ENCODE results near the gene BRD7.
"Not testable (repeated sequence)": the region's sequence is repeated elsewhere in the genome, so short reads cannot be mapped to it uniquely, and the experiment has no call there.

Gene BRD7

DNA sequence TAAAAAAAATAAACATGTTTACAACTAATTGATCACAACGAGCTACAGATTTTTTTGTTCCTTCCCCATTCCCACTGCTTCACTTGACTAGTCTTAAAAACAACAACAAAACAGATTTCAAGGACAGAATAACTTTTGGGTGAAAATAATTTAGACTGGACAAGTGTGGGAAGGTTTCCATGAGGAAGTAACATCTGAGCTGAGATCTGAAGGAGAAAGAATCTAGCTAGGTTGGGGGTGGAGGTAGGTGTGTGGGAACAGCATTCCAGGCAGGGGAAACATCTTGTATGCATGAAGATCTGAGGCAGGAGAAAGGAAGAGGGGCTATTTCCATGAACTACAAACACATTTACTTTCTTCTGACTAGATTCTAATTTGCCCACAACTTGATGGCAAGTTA is 9.2 kb downstream of the BRD7 start:
- Histone ChIP-seq H3K27ac (no peak overlapping the region), H3K36me3 (ENCODE audit: insufficient read depth, low read length) (peaks cover 48% of the 10 kb centered on the region; the same call in 1 of the 2 replicates), H3K9me3 (ENCODE audit: low read depth, low read length) (no peaks in the 10 kb centered on the region), H3K4me3 (no peak overlapping the region), H3K9ac (ENCODE audit: insufficient read length) (no peak overlapping the region)
- DNase-seq (ENCODE audit: low read depth, low spot score): no peak
- no peak for TF ChIP-seq FOXP2 (optimal IDR thresholded peaks at IDR 0.05; ENCODE audit: control extremely low read depth, extremely low read length, insufficient read depth)
- TF ChIP-seq EZH2 (IDR thresholded peaks at IDR 0.05): no peak
- no peak for TF ChIP-seq POLR2AphosphoS5 (IDR thresholded peaks at IDR 0.05; ENCODE audit: borderline replicate concordance, low read depth, low read length)

DNA sequence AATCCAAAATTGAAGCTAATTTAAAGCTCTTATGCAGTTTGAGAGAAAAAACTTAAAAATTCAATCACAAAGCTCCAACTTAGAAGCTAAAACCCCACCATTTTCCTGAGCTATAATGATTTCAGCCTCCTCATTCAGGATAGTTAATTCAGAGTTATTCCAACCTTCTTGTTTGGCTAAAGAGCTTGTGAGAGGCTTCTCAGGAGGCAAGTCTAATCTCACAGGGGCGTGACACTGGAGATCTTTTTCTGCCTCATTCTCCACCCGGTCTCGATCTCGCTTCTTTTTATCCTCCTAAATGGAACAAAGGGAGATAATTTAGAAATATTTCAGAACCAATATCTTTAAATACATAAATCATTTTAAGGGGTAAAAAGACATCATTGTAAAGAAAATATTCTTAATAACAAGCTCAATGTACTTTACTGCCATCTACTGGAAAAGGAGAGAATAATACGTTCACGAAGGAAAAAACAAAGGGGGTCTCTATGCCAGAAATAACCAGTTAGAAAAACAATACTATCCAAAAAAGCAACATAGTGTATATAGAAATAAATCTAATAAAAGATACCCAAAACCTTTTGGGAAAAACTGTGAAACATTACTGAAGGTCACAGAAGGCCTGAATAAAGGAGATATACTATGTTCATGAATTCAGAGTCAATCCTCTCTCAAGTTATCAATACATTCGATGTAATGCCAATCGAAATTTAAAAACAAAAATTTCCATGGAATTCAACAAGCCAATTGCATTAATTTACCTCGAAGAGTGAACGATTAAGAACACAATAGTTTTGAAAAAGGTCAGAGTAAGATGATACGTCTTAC is 13.9 kb downstream of the BRD7 start:
- Histone ChIP-seq H3K4me3 (no peak overlapping the region), H3K9ac (ENCODE audit: insufficient read length) (no peak overlapping the region), H3K9me3 (ENCODE audit: low read depth, low read length) (no peaks in the 10 kb centered on the region), H3K36me3 (ENCODE audit: insufficient read depth, low read length) (peaks cover 43% of the 10 kb centered on the region), H3K27ac (no peak overlapping the region)
- TF ChIP-seq FOXP2 (optimal IDR thresholded peaks at IDR 0.05; ENCODE audit: control extremely low read depth, extremely low read length, insufficient read depth) (no peak), EZH2 (IDR thresholded peaks at IDR 0.05) (no peak), POLR2AphosphoS5 (IDR thresholded peaks at IDR 0.05; ENCODE audit: borderline replicate concordance, low read depth, low read length) (no peak)
- DNase-seq (ENCODE audit: low read depth, low spot score): peak; percentile 0

DNA sequence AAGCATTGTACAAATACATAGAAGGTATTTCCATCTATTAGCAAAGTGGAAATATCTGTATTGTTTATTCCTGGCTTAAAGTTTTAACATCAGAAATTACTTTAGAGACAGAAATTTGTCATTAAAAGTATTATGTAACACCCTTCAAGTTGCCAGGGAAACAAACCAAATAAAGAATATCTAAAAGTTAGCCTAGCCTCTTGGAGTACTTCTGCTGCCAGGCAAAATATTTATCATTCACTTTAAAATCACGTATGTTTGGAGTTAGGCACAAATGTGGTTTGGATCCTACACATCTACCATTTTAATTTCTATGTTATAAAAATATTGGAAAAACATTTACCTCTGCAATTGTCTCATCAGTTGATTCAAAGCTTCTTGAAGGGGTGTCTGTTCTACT is 14.7 kb downstream of the BRD7 start:
- no peak overlapping the region for H3K27ac ChIP-seq
- no peak overlapping the region for H3K9ac ChIP-seq (ENCODE audit: insufficient read length)
- H3K36me3 ChIP-seq (ENCODE audit: insufficient read depth, low read length): peaks cover 48% of the 10 kb centered on the region
- no peaks in the 10 kb centered on the region for H3K9me3 ChIP-seq (ENCODE audit: low read depth, low read length)
- no peak overlapping the region for H3K4me3 ChIP-seq
- no peak for TF ChIP-seq EZH2 (IDR thresholded peaks at IDR 0.05)
- no peak for TF ChIP-seq FOXP2 (optimal IDR thresholded peaks at IDR 0.05; ENCODE audit: control extremely low read depth, extremely low read length, insufficient read depth)
- no peak for TF ChIP-seq POLR2AphosphoS5 (IDR thresholded peaks at IDR 0.05; ENCODE audit: borderline replicate concordance, low read depth, low read length)
- no peak for DNase-seq (ENCODE audit: low read depth, low spot score)

DNA sequence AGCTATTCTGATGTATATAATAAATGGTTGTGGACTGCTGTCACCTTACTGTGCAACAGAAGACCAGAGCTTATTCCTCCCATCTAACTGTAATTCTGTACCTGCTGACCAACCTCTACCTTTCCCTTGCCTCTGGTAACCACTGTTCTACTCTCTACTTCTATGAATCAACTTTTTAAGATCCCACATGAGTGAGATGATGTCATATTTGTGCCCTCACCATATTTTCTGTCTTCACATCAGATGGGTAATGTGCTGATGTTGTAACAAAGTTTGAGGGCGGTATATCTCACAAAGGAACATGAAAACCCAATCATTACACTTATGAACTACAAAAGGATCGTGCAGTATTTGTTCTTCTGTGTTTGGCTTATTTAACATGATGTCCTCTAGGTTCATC is 16.8 kb downstream of the BRD7 start:
- Histone ChIP-seq H3K9ac (ENCODE audit: insufficient read length) (no peak overlapping the region), H3K9me3 (ENCODE audit: low read depth, low read length) (no peaks in the 10 kb centered on the region), H3K27ac (no peak overlapping the region), H3K4me3 (no peak overlapping the region), H3K36me3 (ENCODE audit: insufficient read depth, low read length) (peaks cover 43% of the 10 kb centered on the region)
- no peak for DNase-seq (ENCODE audit: low read depth, low spot score)
- TF ChIP-seq EZH2 (IDR thresholded peaks at IDR 0.05) (no peak), POLR2AphosphoS5 (IDR thresholded peaks at IDR 0.05; ENCODE audit: borderline replicate concordance, low read depth, low read length) (no peak), FOXP2 (optimal IDR thresholded peaks at IDR 0.05; ENCODE audit: control extremely low read depth, extremely low read length, insufficient read depth) (no peak)

DNA sequence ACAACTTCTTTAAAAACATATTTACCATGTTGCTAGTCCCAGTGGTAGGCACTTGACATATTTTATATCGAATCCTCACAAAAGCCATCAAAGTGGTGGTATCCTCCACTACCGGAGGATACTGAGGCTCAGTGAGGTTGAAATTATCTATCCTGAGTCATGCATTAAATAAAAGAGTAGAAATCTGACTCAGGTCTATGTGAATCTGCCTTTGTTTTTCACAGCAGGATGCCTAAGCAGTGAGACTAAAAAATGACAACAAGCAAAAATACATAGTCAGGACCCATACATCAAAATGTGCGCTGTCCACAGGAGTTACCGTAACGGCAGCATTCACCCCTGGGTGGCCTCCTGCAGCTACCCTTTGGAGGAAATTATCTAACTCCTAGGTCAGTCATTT is 17.7 kb downstream of the BRD7 start:
- no peak for DNase-seq (ENCODE audit: low read depth, low spot score)
- Histone ChIP-seq H3K36me3 (ENCODE audit: insufficient read depth, low read length) (peaks cover 43% of the 10 kb centered on the region), H3K27ac (no peak overlapping the region), H3K9ac (ENCODE audit: insufficient read length) (no peak overlapping the region), H3K4me3 (no peak overlapping the region), H3K9me3 (ENCODE audit: low read depth, low read length) (no peaks in the 10 kb centered on the region)
- TF ChIP-seq EZH2 (IDR thresholded peaks at IDR 0.05) (no peak), FOXP2 (optimal IDR thresholded peaks at IDR 0.05; ENCODE audit: control extremely low read depth, extremely low read length, insufficient read depth) (no peak), POLR2AphosphoS5 (IDR thresholded peaks at IDR 0.05; ENCODE audit: borderline replicate concordance, low read depth, low read length) (no peak)

DNA sequence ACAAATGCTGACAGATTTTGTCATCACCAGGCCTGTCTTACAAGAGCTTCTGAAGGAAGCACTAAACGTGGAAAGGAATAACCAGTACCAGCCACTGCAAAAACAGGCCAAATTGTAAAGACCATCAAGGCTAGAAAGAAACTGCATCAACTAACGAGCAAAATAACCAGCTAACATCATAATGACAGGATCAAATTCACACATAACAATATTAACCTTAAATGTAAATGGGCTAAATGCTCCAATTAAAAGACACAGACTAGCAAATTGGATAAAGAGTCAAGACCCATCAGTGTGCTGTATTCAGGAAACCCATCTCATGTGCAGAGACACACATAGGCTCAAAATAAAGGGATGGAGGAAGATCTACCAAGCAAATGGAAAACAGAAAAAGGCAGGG is 23.6 kb downstream of the BRD7 start:
- peaks cover 14% of the 10 kb centered on the region for H3K36me3 ChIP-seq (ENCODE audit: insufficient read depth, low read length)
- not testable (repeated sequence) for H3K9ac ChIP-seq (ENCODE audit: insufficient read length); H3K4me3 ChIP-seq; H3K9me3 ChIP-seq (ENCODE audit: low read depth, low read length); H3K27ac ChIP-seq; DNase-seq (ENCODE audit: low read depth, low spot score)

DNA sequence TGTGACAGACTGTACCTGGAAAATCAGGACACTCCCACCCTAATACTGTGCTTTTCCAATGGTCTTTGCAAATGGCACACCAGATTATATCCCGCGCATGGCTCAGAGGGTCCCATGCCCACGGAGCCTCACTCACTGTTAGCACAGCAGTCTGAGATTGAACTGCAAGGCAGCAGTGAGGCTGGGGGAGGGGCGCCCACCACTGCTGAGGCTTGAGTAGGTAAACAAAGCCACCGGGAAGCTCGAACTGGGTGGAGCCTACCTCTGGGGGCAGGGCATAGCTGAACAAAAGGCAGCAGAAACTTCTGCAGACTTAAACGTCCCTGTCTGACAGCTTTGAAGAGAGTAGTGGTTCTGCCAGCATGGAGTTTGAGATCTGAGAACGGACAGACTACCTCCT is 25.2 kb downstream of the BRD7 start:
- not testable (repeated sequence) for H3K4me3 ChIP-seq; H3K36me3 ChIP-seq (ENCODE audit: insufficient read depth, low read length); H3K27ac ChIP-seq; H3K9ac ChIP-seq (ENCODE audit: insufficient read length); H3K9me3 ChIP-seq (ENCODE audit: low read depth, low read length); DNase-seq (ENCODE audit: low read depth, low spot score)

DNA sequence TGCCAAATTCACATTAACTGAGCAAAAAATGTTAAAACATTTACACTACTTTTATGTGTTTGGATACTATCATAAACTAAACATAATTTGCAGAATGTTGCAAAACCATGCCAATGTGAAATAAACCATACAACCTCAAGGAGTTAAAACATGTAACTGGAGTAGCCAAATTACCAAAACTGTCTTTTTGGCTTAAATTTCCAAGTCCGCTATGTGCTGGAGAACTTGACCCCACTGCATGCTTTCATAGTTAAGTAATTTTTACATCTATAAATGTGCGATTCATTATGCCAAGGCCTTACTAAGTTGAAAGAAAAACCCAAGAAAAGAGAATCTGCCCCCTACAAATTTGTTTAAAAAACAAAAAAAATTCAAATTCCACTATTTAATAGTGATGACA is 28.2 kb downstream of the BRD7 start:
- Histone ChIP-seq H3K9ac (ENCODE audit: insufficient read length) (no peak overlapping the region), H3K4me3 (no peak overlapping the region), H3K9me3 (ENCODE audit: low read depth, low read length) (no peaks in the 10 kb centered on the region), H3K27ac (no peak overlapping the region), H3K36me3 (ENCODE audit: insufficient read depth, low read length) (peaks cover 9% of the 10 kb centered on the region)
- no peak for DNase-seq (ENCODE audit: low read depth, low spot score)
- TF ChIP-seq EZH2 (IDR thresholded peaks at IDR 0.05): no peak
- TF ChIP-seq FOXP2 (optimal IDR thresholded peaks at IDR 0.05; ENCODE audit: control extremely low read depth, extremely low read length, insufficient read depth): no peak
- TF ChIP-seq POLR2AphosphoS5 (IDR thresholded peaks at IDR 0.05; ENCODE audit: borderline replicate concordance, low read depth, low read length): no peak
